PC-9 (cell line): Measurements from ENCODE around the gene BCL11B.

ENCODE experiments used
- CTCF ChIP-seq: fragments of 200-600 bp; sonication (generic); conservative IDR thresholded peaks from 2 replicates; pipeline ENCODE4 v1.6.1; 2017; ENCODE audit warnings: mixed run types, antibody characterized with exemption, mild to moderate bottlenecking, moderate library complexity
- EZH2 ChIP-seq: fragments of 200-600 bp; sonication (generic); IDR thresholded peaks from 2 replicates; pipeline ENCODE4 v1.8.0; 2017; ENCODE audit warnings: antibody characterized with exemption, low read depth

GRCh38 chr14:99260587-99261551 is 11.1 kb downstream of the BCL11B start:
- TF ChIP-seq CTCF (no peak), EZH2 (no peak)
